Measurements from ENCODE around the gene HOXD11.

The HOXD11 gene

DNA sequence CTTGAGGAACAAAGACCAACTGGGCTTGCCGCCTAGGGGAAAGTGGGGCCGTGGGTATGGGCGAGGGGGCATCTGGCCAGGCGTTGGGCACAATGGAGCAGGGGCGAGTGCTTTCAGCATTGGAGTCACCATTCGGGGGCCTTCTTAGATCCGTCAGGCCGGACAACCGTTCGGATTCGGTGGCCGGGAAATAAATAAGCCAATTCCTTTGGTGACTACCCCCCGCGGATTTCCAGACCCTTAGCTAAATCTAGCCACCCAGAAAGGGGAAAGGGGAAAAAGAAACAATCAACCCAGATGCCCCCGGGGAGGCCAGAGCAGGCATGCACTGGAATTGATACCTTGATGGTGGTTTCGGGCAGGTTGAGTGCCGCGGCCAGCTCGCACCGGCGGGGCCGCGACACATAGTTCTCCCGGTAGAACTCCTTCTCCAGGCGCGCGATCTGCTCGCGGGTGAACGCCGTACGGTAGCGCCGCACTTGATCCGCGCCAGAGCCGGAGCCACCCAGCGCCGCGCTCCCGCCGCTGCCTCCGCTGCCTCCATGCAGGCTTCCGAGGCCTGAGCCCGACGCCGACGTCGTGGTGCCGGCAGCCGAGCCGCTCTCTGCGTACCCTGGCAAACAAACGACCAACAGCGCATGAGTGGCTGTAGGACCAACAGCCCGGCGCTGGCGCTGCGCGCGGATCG lies 25.1 kb upstream of the HOXD11 start:
- no peak for DNase-seq

DNA sequence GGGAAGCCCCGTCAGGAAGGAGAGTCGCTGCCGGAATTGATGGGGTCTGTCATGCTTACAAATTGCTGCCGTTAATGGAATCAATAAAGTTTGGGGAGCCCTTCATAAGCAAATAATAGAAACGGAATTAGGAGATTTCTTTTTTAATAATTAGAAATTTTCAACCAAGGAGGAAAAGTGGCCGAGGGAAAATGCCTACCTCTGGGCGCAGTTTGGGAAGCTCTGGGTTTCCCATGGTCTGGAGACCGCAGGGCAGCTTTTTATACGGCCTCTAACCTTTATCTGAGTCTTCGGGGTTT lies 24.6 kb upstream of the HOXD11 start:
- no peak for DNase-seq

DNA sequence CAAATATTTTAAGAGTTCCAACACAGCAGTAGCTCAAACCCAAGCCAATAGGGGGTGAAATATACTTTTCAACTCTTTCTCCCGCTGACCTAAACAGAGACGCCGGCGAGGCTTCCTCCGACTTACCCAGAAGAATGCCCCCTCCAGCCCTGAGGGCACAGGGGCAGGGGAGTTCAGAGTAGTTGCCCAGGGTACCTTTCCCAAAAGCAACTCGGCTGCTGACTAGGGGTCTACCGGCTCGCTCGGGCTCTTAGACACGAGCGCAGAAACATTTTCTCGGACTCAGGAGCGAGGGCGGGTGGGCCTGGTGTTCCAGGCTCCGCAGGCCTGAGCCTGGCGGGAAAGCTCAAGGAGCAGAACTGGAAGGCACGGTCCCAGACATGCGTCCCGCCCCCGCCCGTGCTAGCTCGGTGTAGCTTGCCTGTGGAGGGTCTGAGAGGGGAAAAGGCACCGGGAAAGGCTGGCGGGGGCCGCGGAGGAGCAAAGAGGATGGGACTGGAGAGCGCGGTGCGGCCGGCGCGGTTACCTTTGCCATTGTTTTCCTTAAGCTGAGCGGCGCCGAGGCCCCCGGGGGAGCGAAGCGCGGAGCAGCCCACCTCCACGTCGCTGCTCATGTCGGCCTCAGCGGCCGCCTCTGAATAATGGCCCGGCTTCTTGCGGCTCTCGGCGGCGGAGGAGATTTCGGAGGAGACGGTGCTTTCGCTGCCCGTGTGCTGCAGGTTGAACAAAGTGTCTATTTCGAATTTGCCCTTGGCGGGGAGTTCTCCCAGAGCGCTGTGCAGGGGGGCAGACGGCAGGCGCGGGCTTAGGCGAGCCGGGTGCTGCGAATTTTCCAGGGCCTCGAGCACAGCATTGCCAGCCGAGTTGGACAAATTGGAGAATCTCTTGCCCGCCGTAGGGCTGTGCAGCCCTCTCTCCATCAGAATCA lies 24.0 kb upstream of the HOXD11 start:
- DNase-seq: no peak

DNA sequence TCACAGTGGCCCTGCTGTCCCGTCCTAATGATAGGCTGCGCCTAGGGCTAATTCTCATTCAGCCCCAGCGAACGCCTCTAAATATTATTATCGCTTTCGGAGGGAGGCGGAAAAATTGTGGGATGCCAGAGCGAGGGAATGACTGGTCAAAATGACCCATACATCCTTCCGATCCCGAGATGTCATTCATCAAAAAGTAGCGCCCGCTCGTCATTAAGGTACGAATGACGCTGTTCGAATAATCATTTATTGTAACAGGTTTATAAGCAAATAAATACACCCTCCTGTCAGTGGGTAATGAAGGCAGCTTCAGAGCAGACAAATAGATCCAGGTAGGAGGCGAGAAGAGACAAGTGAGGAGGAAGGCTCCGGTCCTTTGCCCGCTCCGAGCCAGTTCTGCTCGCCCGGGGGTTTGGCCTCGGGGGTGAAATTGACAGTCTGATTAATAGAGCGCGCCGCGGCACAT lies 23.3 kb upstream of the HOXD11 start, which contains the start of gene EVX2:
EVX2 (minus strand) TSS at position 167 of the 466 bp plus-strand sequence. CDS start 186 bp downstream, outside the sequence.
- no peak for DNase-seq

DNA sequence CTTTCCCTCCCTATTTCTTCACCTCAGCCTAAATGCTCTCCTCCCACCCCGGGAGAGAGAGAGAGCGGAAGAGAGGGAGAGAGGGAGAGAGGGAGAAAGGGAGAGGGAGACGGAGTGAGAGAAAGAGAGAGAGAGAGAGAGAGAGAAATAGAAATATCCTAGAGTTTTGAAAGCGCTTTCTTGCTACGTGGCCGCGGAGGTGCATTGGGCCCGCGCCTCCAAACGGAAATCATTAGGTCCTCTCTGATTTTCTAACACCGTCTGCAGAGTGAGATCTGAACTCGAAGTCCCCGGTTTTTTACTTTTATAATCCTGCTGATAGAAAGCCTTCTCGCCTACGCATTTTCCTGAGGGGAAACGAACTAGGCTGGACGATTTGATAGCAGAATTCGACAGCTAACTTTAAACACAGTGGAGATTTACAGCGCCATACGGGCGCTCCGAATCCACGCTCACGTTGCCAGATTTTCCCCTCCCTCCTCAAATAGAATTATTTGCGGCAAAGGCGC lies 22.4 kb upstream of the HOXD11 start:
- DNase-seq: no peak

DNA sequence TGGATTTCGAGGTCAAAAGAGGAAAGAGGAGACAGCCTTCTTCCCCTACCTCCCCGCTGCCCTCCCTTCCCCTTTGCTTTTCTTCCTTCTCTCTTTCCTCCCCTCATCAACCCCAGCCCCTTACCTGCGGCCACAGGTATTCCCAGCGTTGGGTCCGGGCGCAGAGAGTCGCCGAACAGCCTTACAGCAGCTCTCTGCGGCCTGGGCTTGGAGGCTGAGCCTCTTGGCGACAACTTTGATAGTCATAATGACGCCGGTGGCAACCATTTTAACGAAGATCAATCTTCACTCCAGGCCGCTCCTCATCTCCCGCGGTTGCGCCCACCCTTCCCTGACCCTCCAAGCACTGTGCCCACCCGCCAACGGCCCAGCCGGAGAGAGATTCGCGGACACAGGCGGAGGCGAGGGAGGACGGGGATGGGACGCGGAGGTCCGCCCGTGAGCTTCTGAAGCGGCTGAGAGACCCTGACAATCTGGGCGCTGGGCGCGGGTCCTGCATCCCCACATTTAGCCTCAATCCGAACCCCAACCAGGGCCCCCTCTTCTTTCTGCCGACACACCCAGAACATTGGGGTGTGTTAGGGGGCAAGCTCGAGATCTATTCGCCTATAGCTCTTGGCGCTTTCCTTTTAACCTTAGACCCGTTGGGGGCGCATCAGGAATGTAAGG lies 21.8 kb upstream of the HOXD11 start:
- DNase-seq: no peak

DNA sequence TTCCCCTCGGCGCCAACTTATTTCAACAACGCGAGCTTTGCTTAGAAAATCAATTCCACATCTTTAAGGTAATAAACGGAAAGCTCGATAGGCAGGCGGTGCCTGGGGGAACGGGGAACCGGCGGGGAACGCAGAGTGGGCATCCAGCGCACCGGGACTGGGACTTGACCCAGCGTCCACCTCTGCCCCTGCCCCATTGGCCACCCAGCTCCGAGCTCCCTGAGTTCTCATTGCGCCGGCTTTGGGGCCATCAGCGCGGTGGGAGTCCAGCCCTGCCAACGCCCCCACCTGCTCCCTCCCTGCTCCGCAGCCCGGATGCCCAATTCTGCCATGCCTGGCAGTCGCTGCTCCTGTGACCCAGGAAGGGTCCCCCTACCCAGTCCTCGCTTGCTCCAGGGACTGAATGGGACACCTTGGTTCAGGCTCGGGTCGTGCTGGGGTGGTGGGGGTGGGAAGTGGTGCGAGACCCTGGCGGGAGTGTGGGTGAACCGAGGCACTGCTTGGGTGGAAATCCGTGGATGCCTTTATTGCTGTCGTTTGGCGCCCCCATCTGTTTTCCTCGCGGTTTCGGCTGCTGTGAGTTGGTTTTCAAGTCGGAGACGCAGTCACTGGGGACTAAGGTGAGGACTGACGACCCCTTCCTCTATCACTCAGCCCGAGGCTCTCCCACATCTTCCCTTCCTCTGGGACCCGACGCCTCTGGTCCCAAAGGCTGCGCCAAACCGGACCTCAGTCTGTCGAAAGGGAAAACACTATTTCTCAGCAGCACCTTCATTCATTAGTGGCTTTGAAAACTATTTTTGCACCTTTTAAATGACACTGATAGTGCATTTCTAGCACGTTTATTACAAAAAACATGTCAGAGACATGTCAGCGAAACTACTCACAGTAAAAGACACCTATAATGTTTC lies 21.0 kb upstream of the HOXD11 start:
- peak; percentile 9 for DNase-seq

DNA sequence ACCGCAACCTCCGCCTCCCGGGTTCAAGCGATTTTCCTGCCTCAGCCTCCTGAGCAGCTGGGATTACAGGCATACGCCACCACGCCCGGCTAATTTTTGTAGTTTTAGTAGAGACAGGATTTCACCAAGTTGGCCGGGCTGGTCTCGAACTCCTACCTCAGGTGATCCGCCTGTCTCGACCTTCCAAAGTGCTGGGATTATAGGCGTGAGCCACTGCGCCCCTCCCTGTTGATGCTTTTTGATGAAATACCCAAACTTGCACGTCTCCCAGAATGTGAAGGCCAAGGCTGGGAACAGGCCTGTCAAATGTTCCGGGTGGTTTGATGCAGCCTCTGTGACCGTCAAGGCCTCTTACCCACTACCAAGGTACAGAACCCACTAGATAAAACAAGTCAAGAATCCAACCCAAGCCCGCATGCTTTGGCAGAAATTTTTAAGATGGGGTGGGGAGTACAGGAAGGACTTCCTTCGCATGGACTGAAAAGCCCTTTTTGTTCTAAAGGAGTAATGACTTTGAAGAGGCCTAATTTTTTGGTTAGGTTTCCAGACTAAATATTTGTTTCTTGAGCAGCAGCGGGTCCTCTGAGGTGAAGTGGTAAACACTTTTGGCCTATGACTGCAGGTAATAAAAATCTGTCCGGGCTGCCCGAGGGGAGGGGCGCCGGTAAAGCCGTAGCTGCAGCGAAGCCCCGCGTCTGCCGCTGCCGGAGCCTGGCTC lies 19.6 kb upstream of the HOXD11 start:
- no peak for DNase-seq

DNA sequence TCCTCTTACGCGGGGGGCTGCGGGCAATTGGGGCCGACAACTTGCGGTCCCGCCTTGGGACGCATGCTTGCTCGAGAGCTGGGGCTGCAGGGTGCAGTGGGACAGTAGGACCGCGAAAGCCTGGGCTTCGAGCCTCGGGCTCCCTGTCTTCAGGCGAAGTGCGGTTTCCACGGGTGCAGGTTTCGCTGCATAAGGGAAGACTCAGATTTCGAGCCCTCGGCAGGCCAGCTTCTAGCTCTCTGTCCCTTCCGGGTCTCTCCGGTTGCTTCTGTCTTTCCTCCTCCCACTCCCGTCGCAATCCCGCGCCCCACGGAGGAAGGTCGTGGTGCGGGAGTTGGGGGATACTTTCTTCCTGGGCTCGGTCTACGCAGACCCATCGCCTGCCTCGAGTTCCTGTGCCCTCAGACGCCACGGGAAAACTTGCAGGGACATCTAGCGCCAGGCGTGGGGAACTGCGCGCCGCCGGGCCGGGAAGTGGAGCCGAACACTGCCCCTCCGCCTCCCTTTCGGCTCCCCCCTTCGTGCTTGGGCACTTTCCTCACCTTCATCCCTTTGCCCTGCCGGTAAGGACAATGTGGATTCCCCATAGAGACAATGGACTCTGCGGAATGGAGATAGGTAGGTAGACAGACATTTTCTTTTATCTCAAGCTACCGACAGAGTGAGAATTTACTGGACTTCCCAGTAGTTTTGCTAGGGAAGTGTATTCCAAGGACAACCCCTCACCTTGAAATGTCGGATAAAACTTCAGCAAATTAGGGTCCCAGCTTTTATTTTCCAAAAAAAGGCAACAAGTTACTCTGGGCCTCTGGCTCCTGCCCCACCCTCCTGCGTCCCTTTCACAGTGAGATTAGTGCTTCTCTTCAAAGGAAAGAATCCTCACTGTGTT lies 18.8 kb upstream of the HOXD11 start:
- DNase-seq: peak; percentile 6

DNA sequence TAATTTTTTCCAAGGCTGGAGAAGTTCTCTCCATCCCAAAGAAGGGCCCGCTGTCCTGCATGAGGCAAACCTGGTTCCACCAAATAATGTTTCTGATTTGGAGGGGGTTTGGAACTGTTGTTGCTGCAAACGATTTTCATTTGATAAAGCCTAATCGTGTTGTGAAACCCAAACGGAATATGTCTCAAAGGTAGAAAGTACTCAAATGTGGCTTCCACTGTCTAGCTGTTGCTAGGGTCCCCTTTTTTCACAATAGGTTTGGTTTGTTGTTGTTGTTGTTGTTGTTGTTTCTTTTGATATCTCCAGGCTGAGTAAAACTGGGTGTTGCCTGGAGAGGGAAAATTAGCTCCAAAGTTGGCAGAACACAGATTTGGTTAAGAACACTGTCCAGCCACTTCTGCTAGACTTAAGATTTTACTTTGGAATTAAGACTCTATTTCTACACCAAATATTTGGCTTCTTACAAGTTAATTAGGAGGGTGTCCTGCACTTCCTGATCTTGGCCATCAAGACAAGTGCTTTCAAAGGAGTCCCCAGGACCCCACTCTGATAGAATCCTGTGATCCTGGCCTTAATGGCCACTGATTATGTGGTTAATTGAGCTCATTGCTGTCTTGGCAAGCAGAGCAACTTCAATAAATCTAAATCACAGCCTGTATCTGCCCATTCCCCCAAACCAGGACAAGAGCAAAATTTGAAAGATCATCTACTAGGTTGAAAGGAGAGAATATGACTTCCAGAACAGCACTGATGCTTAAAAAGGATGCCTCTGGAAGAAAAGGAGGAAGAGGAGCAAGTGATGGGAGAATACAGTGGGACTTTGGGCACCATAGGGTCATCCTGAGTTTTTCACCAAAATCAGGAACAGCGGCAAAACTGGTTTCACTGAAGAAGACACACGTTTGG lies 17.9 kb upstream of the HOXD11 start:
- no peak for DNase-seq

DNA sequence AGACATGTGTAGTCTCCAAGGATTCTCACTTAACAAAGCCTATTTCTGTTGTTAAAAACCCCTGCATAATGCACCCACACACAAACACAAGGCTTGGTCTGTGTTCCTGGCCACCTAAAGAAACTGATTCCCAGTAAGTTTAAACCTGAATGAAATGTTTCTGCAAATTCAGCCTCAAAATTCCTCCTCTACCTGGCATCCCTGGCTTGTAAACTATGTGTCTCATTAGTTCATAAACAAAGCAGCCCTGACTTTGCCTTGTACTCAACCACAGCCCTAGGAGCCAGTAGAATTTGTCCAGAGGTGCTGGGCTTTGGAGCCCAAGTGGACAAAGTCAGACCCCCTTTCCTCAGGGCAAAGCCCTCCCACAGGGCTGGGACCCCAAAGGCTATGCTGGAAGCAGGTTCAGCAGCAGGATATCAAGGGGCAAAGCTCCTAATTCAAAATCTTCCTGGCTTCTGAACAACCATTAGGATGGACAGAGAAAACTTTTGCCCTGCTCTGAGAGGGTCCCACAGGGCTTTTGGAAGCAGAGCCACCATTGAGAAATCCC lies 17.2 kb upstream of the HOXD11 start:
- DNase-seq: no peak

DNA sequence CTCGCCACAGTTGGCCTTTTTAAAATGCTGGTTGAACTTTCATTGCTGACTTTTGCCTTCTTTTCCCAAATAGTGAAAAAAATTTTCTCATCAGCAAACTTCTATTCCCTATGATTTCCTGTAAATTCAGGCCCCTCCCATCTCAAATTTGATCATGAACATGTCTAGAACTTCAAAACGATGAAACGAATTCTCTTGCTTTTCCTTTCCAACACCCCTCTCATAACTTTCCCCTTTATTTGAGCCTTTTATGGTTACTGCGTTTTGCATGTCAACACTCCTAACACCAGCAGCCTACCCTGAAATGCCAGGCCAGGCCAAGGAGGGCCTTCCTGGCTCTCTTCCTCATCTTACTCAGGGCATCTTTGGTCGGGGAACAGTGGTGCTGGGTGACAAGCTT lies 16.2 kb upstream of the HOXD11 start:
- no peak for DNase-seq

DNA sequence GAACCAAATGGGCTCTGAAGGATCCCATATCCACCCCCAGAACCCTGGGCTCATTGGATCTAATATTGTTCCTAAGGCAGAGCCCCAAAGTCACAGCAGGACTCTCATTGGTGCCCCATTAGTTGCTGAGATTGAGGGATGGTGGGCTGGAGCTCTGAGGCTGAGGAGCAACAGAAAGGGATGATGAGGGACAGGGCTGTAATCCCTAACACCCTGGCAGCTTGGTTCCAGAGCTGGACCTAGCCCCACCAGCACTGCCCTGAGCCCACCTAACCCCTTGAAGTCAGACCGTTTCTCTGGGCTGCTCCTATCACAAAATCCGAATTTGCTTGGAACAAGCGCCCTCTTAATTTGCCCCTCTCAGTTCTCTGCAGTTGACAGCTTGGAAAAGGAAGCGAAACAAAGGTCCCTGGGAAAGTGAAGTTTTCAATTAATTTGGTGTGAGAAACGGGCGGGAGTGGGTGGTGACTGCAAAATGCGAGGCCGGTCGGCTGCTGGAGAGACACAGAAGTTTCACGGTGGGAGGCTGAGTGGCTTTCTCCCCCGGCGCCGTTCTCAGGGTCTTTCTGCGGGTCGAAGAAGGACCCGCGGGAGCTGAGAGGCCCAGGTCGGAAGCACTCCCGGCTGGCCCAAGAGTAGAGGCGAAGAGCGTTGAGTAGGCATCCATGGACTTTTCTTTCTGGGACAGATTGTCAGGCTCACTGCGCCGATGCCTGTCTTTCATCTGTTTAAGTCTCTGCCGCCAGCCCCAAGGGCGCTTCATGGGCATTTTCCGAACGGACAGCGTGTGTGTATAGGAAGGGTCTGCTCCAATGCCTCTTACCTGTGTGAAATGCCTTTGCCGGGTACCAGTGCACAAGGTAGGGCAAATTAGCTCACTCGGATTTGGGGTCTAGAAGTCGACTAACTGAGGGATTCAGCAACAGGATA lies 15.5 kb upstream of the HOXD11 start:
- no peak for DNase-seq

DNA sequence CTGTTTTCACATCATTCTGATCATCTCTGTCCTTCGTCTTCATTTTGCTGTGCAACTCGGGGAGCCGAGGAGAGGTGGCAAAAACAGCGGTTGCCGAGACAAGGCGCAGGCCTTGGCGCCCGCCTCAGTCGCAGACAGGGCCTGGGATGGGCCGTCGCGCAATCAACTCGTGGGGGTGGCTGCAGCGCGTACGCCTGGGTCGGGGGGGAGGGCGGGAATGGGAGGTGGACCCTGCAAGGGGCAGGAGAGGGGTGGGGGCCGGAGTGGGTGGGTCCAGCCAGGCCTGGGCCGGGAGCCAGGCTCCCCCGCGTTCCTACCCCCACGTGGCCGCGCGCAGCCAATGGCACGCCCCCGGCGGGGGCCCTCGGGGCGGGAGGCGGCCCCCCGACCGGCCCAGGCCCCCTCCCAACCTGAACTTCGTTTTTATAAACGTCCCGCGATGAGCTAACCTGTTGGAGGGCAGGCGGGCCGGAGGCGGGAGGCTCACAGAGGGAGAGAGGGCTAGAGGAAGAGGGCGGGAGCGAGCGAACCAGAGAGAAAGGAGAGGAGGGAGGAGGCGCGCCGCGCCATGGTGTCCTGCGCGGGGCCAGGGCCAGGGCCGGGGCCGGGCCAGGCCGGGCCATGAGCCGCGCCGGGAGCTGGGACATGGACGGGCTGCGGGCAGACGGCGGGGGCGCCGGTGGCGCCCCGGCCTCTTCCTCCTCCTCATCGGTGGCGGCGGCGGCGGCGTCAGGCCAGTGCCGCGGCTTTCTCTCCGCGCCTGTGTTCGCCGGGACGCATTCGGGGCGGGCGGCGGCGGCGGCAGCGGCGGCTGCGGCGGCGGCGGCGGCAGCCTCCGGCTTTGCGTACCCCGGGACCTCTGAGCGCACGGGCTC lies 14.6 kb upstream of the HOXD11 start, which contains the start of gene HOXD13:
HOXD13 (plus strand) TSS at position 452 of the 875 bp plus-strand sequence; CDS start at position 622, 170 bp downstream.
- DNase-seq: no peak

DNA sequence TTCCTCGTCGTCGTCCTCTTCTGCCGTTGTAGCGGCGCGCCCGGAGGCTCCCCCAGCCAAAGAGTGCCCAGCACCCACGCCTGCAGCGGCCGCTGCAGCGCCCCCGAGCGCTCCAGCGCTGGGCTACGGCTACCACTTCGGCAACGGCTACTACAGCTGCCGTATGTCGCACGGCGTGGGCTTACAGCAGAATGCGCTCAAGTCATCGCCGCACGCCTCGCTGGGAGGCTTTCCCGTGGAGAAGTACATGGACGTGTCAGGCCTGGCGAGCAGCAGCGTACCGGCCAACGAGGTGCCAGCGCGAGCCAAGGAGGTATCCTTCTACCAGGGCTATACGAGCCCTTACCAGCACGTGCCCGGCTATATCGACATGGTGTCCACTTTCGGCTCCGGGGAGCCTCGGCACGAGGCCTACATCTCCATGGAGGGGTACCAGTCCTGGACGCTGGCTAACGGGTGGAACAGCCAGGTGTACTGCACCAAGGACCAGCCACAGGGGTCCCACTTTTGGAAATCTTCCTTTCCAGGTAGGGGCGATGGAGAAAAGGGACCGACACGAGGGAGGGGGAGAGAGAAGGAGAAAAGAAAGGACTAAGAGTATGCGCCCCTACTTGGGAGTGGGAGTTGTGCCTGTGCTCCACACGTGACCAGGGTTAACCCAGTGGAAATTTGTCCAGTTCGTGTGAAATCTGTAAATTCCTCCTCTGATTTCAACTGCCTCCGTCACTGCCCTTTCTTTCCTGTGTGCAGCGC lies 13.8 kb upstream of the HOXD11 start:
- no peak for DNase-seq

DNA sequence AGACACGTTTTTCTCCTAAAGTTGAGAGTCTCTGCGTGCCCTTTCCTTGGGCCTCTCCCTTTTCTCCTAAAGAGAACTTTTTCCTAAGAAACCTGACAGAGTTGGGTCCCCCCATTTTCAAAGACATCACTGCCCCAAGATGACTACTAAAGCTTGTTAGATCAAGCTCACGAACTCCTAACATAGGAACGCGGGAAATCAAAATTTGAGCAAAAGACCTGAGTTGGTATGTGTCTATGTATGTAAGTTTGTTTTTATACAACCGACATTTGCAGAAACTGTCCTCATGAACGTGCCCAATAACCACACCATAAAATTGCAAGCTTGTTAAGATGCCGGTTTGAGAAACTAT lies 13.2 kb upstream of the HOXD11 start:
- no peak for DNase-seq
